A549 (cell line): ENCODE measurements around the gene DERL3. TPM values are rescaled to one million over a fixed set of nuclear protein-coding genes. Genes with fewer than 3 reads are reported as not detected.
A peak's percentile ranks its signal among the peaks of the same experiment; 100 is the strongest.

Experiments used
- ATAC-seq, 2 experiments: fragments of 200-7000 bp in 1 of 2; fragments of >200 bp in 1 of 2; cut with Nextera tagmentation in 1 of 2; cut with Tn5 transposase in 1 of 2; 3 replicates each; pipeline versions ENCODE4 v1.8.0 to v1.9.1; 2018 to 2020; ENCODE audit warnings: mild to moderate bottlenecking in 1 of 2, moderate library complexity in 1 of 2
- CTCF ChIA-PET: fragments of 300-600 bp; sonication (Branson Sonifier 250); formaldehyde crosslinking; extraction: SDS; loops from one replicate; lab custom pipeline; 2021; ENCODE audit warnings: antibody characterized with exemption, inconsistent platforms; lab: Yijun Ruan, JAX
- POLR2A ChIA-PET: fragments of 350-600 bp; formaldehyde crosslinking; extraction: SDS; loops from one replicate; lab custom pipeline; 2021; ENCODE audit warnings: antibody characterized with exemption, inconsistent platforms; lab: Yijun Ruan, JAX
- DNase-seq, 2 experiments: peaks; one replicate each; pipeline versions ENCODE4 v3.0.0 to v3.0.0-alpha.2; 2011 to 2016; ENCODE audit warnings: low read depth in 1 of 2, low spot score in 1 of 2
- FAIRE-seq: peaks from 2 replicates; lab custom pipeline; 2011; peaks lifted over from hg19 to GRCh38; lab: Jason Lieb, UNC
- H3K27ac ChIP-seq, 2 experiments: fragments of >200 bp; sonication (Bioruptor Twin); formaldehyde crosslinking; 3 replicates each; pipeline ENCODE4 v1.5.1; 2016 to 2017
- H3K4me1 ChIP-seq: fragments of >200 bp; sonication (Bioruptor Twin); formaldehyde crosslinking; 3 replicates; pipeline ENCODE4 v1.6.1; 2016
- H3K4me2 ChIP-seq: fragments of >200 bp; sonication (Bioruptor Twin); formaldehyde crosslinking; 3 replicates; pipeline ENCODE4 v1.6.1; 2016
- H3K4me3 ChIP-seq: fragments of >200 bp; sonication (Bioruptor Twin); formaldehyde crosslinking; 3 replicates; pipeline ENCODE4 v1.5.1; 2016
- H3K9me3 ChIP-seq: fragments of >200 bp; sonication (Bioruptor Twin); formaldehyde crosslinking; 3 replicates; pipeline ENCODE4 v1.6.1; 2016
- POLR2AphosphoS2 ChIP-seq: conservative IDR thresholded peaks from 2 replicates; pipeline ENCODE4 v1.6.1; 2012; ENCODE audit warnings: low read length, improper control_type of control experiment, inconsistent platforms
- RAD21 ChIP-seq, 2 experiments: fragments of >200 bp in 1 of 2; sonication (Bioruptor Twin) in 1 of 2; formaldehyde crosslinking in 1 of 2; IDR thresholded peaks in 1 of 2; conservative IDR thresholded peaks in 1 of 2; 2 replicates in 1 of 2; 3 replicates in 1 of 2; pipeline ENCODE4 v1.6.1; 2012 to 2018; ENCODE audit warnings: inconsistent platforms in 1 of 2
- WGBS: methylation state at CpG from one replicate; pipeline ENCODE4 v1.1.6; 2017; ENCODE audit errors: missing lambda C conversion rate; 5-methylcytosine and 5-hydroxymethylcytosine counted together
- polyA plus RNA-seq, 4 experiments: library from polyadenylated mRNA; depleted of rRNA in 3 of 4; stranded (reverse); fragments of >200 nt; fragmentation: RNase III in 1 of 4; extraction: RNeasy Plus Mini Kit Qiagen cat#74134 plus additional on column Dnase treatment in 1 of 4; gene quantifications; 2 replicates in 3 of 4; 3 replicates in 1 of 4; pipeline ENCODE4 v1.2.3, GENCODE V29; 2011 to 2017
- small RNA-seq, 6 experiments: library from RNA; depleted of rRNA; stranded (forward); fragments of <200 nt; gene quantifications; one replicate each; pipeline ENCODE3, GENCODE V24; 2012

Gene DERL3
- polyA plus RNA-seq, 2 of the 4 experiments (the other 2 are of a cell fraction) = 0.08 to 0.40 TPM

DNA sequence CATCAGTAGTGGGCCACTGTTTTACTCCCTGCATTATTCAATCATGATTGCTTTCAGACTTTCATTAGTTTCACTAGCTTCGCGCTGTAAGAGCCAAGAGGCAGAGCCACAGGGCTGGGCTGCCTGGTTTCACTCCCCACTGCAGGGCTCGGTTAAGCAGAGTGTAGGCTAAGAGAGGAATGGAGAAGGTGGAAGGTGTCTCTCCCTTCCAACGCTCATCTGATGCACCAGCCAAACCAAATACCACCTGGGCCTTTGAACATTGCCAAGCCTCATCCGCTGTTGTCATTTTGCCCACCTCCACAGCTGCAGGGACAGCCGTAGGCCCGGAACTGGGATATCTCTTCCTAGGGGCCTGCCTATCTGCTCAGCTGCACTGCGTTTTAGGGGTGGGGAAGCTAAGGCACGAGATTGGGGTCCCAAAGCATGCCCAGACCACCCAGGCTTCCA, 52.5 kb downstream of the DERL3 start:
- peak overlapping the region; percentile 89 for H3K4me3 ChIP-seq
- FAIRE-seq (no peak), ATAC-seq (no peak), DNase-seq (no peak)
- no peaks in the 10 kb centered on the region for H3K9me3 ChIP-seq
- peaks cover 36% of the 10 kb centered on the region for H3K4me1 ChIP-seq
- CTCF ChIA-PET = interaction anchor here (0.6 to 1.7 kb wide), 4 partner anchors 11 to 63 kb away, joined by 3 to 8 read pairs (median 4); partner anchors contain the start of gene CHCHD10
- POLR2A ChIA-PET = no interaction called here
- peak overlapping the region; percentile 89 for H3K4me2 ChIP-seq
- peak overlapping the region; percentile 99 to 100 for H3K27ac ChIP-seq
- WGBS = 60% methylated on average over 9 of the region's 9 CpGs
- TF ChIP-seq RAD21 (conservative IDR thresholded peaks at IDR 0.05 in 1 of 2, IDR thresholded peaks at IDR 0.05 in 1 of 2) (no peak), POLR2AphosphoS2 (no peak)

Small RNA genes lying within 50 kb of the gene (small RNA-seq; reads per million reads assigned to genes)
- 0 reads per million in 6 experiments for gene RN7SL268P

Other genes with a start within 250 kb of the DERL3 start
- gene DRICH1, start 206.7 kb downstream of the DERL3 start, polyA plus RNA-seq (2011; rRNA removed) = 0.70 and 0.85 TPM in 2 replicates
- 0.26 to 0.58 TPM (median 0.28 TPM) in 3 replicates for gene DRICH1, start 206.7 kb downstream of the DERL3 start, polyA plus RNA-seq (2017; fragmentation: RNase III; extraction: RNeasy Plus Mini Kit Qiagen cat#74134 plus additional on column Dnase treatment)
- not detected in 2 replicates for gene RGL4, start 148.0 kb downstream of the DERL3 start, polyA plus RNA-seq (2011; rRNA removed)
- not detected in 3 replicates for gene RGL4, start 148.0 kb downstream of the DERL3 start, polyA plus RNA-seq (2017; fragmentation: RNase III; extraction: RNeasy Plus Mini Kit Qiagen cat#74134 plus additional on column Dnase treatment)
- 0.88 and 2.1 TPM in 2 replicates for gene ZNF70, start 87.9 kb downstream of the DERL3 start, polyA plus RNA-seq (2011; rRNA removed)
- 0.98 to 1.3 TPM (median 1.2 TPM) in 3 replicates for gene ZNF70, start 87.9 kb downstream of the DERL3 start, polyA plus RNA-seq (2017; fragmentation: RNase III; extraction: RNeasy Plus Mini Kit Qiagen cat#74134 plus additional on column Dnase treatment)
- 0.41 and 0.90 TPM in 2 replicates for gene VPREB3, start 84.6 kb downstream of the DERL3 start, polyA plus RNA-seq (2011; rRNA removed)
- 0.37 to 0.61 TPM (median 0.52 TPM) in 3 replicates for gene VPREB3, start 84.6 kb downstream of the DERL3 start, polyA plus RNA-seq (2017; fragmentation: RNase III; extraction: RNeasy Plus Mini Kit Qiagen cat#74134 plus additional on column Dnase treatment)
- not detected in 2 replicates for gene C22orf15, start 76.0 kb downstream of the DERL3 start, polyA plus RNA-seq (2011; rRNA removed)
- gene C22orf15, start 76.0 kb downstream of the DERL3 start, polyA plus RNA-seq (2017; fragmentation: RNase III; extraction: RNeasy Plus Mini Kit Qiagen cat#74134 plus additional on column Dnase treatment) = not detected in 3 replicates
- 33.0 and 59.4 TPM in 2 replicates for gene CHCHD10, start 71.0 kb downstream of the DERL3 start, polyA plus RNA-seq (2011; rRNA removed)
- 79.5 to 99.0 TPM (median 85.4 TPM) in 3 replicates for gene CHCHD10, start 71.0 kb downstream of the DERL3 start, polyA plus RNA-seq (2017; fragmentation: RNase III; extraction: RNeasy Plus Mini Kit Qiagen cat#74134 plus additional on column Dnase treatment)
- gene MMP11, start 66.2 kb downstream of the DERL3 start, polyA plus RNA-seq (2011; rRNA removed) = 0.36 and 0.61 TPM in 2 replicates
- gene MMP11, start 66.2 kb downstream of the DERL3 start, polyA plus RNA-seq (2017; fragmentation: RNase III; extraction: RNeasy Plus Mini Kit Qiagen cat#74134 plus additional on column Dnase treatment) = 0.16 to 0.26 TPM (median 0.23 TPM) in 3 replicates
- 98.1 and 133 TPM in 2 replicates for gene SMARCB1, start 52.0 kb downstream of the DERL3 start, polyA plus RNA-seq (2011; rRNA removed)
- 59.2 to 66.9 TPM (median 65.6 TPM) in 3 replicates for gene SMARCB1, start 52.0 kb downstream of the DERL3 start, polyA plus RNA-seq (2017; fragmentation: RNase III; extraction: RNeasy Plus Mini Kit Qiagen cat#74134 plus additional on column Dnase treatment)
- 5.6 and 6.9 TPM in 2 replicates for gene SLC2A11, start 18.9 kb upstream of the DERL3 start, polyA plus RNA-seq (2011; rRNA removed)
- 9.5 to 12.4 TPM (median 12.4 TPM) in 3 replicates for gene SLC2A11, start 18.9 kb upstream of the DERL3 start, polyA plus RNA-seq (2017; fragmentation: RNase III; extraction: RNeasy Plus Mini Kit Qiagen cat#74134 plus additional on column Dnase treatment)
- 173 and 197 TPM in 2 replicates for gene MIF, start 55.4 kb upstream of the DERL3 start, polyA plus RNA-seq (2011; rRNA removed)
- 752 to 794 TPM (median 776 TPM) in 3 replicates for gene MIF, start 55.4 kb upstream of the DERL3 start, polyA plus RNA-seq (2017; fragmentation: RNase III; extraction: RNeasy Plus Mini Kit Qiagen cat#74134 plus additional on column Dnase treatment)
- 0.30 and 0.50 TPM in 2 replicates for gene GSTT2B, start 122.2 kb upstream of the DERL3 start, polyA plus RNA-seq (2011; rRNA removed)
- gene GSTT2B, start 122.2 kb upstream of the DERL3 start, polyA plus RNA-seq (2017; fragmentation: RNase III; extraction: RNeasy Plus Mini Kit Qiagen cat#74134 plus additional on column Dnase treatment) = 0.11 to 0.30 TPM in 2 of 3 replicates, not detected in the other
- gene DDTL, start 127.9 kb upstream of the DERL3 start, polyA plus RNA-seq (2011; rRNA removed) = 2.1 and 2.8 TPM in 2 replicates
- 2.5 to 3.2 TPM (median 2.7 TPM) in 3 replicates for gene DDTL, start 127.9 kb upstream of the DERL3 start, polyA plus RNA-seq (2017; fragmentation: RNase III; extraction: RNeasy Plus Mini Kit Qiagen cat#74134 plus additional on column Dnase treatment)
- 87.6 and 119 TPM in 2 replicates for gene DDT, start 135.4 kb upstream of the DERL3 start, polyA plus RNA-seq (2011; rRNA removed)
- gene DDT, start 135.4 kb upstream of the DERL3 start, polyA plus RNA-seq (2017; fragmentation: RNase III; extraction: RNeasy Plus Mini Kit Qiagen cat#74134 plus additional on column Dnase treatment) = 173 to 188 TPM (median 180 TPM) in 3 replicates
- not detected in 2 replicates for gene GSTT2, start 141.1 kb upstream of the DERL3 start, polyA plus RNA-seq (2011; rRNA removed)
- gene GSTT2, start 141.1 kb upstream of the DERL3 start, polyA plus RNA-seq (2017; fragmentation: RNase III; extraction: RNeasy Plus Mini Kit Qiagen cat#74134 plus additional on column Dnase treatment) = 0.13 to 0.17 TPM (median 0.14 TPM) in 3 replicates
- gene GSTT4, start 166.4 kb upstream of the DERL3 start, polyA plus RNA-seq (2011; rRNA removed) = not detected in 2 replicates
- gene GSTT4, start 166.4 kb upstream of the DERL3 start, polyA plus RNA-seq (2017; fragmentation: RNase III; extraction: RNeasy Plus Mini Kit Qiagen cat#74134 plus additional on column Dnase treatment) = not detected in 3 replicates
- gene CABIN1, start 172.3 kb upstream of the DERL3 start, polyA plus RNA-seq (2011; rRNA removed) = 5.5 and 13.0 TPM in 2 replicates
- 16.7 to 17.5 TPM (median 16.8 TPM) in 3 replicates for gene CABIN1, start 172.3 kb upstream of the DERL3 start, polyA plus RNA-seq (2017; fragmentation: RNase III; extraction: RNeasy Plus Mini Kit Qiagen cat#74134 plus additional on column Dnase treatment)